ENCODE data around the gene TAF11L9. TPM values are rescaled to one million over a fixed set of nuclear protein-coding genes. Genes with fewer than 3 reads are reported as not detected.
"Not testable (repeated sequence)": the region's sequence is repeated elsewhere in the genome, so short reads cannot be mapped to it uniquely, and the experiment has no call there.

The TAF11L9 gene
- total RNA-seq, result not detected

DNA sequence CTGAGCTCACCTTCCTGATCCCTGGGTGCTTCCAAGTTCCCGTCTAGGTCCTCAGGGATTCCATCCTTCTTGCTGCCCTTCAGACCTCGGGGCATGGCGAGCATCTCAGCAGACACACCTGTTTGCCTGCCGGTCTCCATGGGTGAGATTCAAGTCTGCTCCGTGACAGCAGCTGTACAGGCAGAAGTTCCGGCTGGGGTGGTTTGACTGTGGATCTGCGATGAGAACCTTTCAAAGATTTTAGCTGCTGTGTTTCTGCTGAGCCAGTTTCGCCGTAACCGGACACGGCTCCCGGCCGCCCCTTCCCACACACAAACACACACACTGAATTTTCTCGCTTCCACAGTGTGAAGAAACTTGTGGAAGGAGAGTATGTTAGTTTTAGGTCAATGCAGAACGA, at the start of gene TAF11L9:
Gene TAF11L9 (minus strand): TSS at position 140 of the 400 bp plus-strand sequence.
- not testable (repeated sequence) for DNase-seq

DNA sequence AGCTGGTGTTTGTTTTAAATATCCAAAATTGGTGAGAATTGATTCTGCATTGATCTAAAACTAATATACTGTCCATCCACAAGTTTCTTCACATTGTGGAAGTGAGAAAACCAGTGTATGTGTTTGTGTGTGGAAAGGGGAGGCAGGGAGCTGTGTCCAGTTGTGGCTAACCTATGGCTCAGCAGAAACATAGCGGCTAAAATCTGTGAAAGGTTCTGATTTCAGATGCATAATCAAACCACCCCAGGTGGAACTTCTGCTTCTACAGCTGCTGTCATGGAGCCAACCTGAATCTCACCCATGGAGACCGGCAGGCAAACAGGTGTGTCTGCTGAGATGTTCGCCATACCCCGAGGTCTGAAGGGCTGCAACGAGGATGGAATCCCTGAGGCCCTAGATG, 40.0 kb upstream of the TAF11L9 start, which contains the start of gene TAF11L14:
Gene TAF11L14 (plus strand): TSS at position 301 of the 400 bp plus-strand sequence.
- DNase-seq, result no peak

DNA sequence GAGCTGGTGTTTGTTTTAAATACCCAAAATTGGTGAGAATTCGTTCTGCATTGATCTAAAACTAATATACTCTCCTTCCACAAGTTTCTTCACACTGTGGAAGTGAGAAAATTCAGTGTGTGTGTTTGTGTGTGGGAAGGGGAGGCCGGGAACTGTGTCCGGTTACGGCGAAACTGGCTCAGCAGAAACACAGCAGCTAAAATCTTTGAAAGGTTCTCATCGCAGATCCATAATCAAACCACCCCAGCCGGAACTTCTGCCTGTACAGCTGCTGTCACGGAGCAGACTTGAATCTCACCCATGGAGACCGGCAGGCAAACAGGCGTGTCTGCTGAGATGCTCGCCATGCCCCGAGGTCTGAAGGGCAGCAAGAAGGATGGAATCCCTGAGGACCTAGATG, 37.6 kb upstream of the TAF11L9 start, which contains the start of gene TAF11L13:
Gene TAF11L13 (plus strand): TSS at position 301 of the 400 bp plus-strand sequence.
- not testable (repeated sequence) for DNase-seq

DNA sequence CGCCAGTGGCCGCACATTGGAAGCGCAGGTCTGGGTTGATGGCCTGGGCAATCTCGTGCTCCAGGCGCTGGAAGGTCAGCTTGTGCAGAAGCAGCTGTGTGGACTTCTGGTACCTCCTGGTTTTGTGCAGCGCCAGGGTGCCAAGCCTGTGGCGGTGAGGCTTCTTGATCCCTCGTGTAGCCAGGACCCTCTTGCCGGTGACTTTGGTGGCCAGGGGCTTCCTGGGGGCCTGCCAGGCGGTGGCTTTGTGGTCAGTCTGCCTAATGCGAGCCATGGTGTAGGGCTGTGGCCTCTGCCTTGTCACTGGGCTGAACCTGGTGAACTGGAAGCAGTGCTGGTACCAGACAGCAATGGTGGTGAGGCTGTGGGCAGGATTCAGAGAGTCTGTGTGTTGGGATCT, 31.5 kb upstream of the TAF11L9 start:
- no peak for DNase-seq

DNA sequence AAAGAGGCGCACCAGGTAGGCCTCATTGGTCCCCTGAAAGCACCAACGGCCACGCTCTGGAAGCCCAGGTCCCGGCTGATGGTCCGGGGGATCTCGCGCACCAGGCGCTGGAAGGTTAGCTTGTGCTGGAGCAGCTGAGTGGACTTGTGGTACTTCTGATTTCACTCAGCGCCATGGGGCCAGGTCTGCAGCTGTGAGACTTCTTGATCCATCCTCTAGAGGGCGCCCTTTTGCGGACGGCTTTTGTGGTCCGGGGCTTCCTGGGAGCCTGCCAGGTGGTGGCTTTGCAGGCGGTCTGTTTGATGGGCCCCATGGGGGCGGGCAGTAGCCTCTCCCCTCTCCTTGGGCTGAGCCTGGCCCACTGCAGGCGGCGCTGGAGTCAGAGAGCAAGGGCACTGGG, 26.4 kb upstream of the TAF11L9 start:
- no peak for DNase-seq

DNA sequence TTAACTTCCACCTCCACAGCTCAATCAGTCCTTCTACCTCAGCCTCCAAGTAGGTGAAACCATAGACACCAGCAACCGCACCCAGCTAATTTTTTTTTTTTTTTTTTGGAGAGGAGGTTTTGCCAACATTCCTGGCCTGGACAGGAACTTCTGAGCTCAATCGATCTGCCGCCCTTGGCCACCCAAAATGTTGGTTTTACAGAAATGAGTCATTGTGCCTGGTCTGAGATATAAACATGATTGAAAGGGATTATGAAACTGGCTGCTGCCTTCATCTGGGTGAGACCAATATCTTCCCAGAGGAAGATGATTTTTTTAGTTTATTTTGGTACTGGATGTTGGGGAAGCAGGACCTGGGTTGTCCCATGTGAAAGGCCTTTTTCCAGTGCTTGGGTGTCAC, 25.2 kb upstream of the TAF11L9 start:
- no peak for DNase-seq

DNA sequence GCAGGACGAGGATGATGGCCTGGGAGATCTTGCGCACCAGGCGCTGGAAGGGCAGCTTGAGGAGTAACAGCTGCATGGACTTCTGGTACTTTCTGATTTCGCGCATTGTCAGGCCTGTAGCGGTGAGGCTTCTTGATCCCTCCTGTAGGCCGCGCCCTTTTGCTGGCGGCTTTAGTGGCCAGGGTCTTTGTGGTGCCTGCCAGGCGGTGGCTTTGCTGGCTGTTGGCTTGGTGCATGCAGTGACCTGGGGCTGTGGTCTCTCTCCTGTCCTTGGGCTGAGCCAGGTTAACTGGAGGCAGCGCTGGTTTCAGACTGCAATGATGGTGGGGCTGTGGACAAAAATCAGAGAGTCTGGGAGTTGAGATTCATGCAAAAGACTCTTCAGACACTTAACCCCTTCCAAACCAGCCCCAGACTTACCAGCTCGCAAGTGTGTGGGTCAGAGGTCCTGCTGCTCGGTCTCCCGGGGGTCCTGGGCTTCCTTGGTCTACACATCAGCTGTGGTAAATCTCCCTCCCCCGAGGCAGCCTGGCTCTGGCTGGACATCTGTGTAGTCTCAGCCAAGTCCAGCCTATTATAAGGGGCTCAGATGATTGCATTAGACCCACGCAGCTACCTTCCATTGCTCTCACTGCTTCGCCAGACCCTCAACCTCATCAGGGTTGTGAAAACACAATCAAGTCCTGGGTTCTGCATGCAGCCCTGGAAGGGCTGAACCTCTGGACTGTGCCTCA, 20.8 kb upstream of the TAF11L9 start:
- DNase-seq, result no peak

DNA sequence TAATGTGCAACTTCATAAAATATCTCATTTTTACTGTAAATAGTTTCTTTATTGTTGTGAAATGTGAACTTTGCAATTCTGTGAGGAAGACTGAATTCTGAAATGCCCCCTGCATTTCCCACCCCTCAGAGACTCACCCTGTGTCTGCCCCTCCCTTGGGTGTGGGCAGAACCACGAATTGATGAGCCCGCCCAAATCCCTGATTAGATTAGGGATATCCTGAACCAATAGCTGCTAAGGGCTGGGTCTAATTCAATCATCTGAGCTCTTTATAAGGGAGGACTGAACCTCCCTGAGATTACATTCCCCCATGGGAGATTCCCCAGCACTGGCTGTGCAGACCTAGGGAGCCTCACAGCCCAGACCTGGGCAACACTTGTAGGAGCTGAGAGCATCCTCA, 15.9 kb upstream of the TAF11L9 start, which contains the start of gene TAF11L12:
Gene TAF11L12 (plus strand): TSS at position 301 of the 400 bp plus-strand sequence.
- not testable (repeated sequence) for DNase-seq

DNA sequence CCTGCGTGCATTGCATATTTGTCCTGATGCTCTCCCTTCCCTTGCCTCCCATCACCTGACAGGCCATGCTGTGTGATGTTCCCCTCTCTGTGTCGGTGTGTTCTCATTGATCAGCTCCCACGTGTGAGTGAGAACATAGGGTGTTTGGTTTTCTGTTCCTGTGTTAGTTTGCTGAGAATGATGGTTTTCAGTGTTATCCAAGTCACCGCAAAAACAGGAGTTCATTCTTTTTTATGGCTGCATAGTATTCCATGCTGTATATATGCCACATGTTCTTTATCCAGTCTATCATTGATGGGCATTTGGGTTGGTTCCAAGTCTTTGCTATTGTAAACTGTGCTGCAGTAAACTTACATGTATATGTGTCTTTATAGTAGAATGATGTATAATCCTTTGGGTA, 13.3 kb upstream of the TAF11L9 start:
- DNase-seq, result not testable (repeated sequence)

DNA sequence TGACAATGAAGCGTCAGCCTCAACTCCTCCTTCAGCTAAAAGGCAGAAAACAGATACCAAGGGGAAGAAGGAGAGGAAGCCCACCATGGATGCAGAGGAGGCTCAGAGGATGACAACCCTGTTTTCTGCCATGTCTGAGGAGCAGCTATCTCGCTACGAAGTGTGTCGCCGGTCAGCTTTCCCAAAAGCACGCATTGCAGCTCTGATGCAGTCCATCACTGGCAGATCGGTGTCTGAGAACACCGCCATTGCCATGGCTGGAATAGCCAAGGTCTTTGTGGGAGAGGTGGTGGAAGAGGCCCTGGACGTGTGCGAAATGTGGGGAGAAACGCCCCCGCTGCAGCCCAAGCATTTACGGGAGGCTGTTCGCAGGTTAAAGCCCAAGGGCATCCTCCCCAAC, 10.8 kb upstream of the TAF11L9 start:
- DNase-seq, result no peak

DNA sequence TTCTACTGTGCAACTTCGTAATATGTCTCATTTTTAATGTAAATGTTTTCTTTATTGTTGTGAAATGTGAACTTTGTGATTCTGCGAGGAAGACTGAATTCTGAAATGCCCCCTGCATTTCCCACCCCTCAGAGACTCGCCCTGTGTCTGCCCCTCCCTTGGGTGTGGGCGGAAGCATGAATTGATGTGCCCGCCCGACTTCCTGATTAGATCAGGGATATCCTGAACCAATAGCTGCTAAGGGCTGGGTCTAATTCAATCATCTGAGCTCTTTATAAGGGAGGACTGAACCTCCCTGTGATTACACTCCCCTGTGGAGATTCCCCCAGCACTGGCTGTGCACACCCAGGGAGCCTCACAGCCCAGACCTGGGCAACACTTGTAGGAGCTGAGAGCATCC, 9.7 kb upstream of the TAF11L9 start, which contains the start of gene TAF11L11:
Gene TAF11L11 (plus strand): TSS at position 304 of the 400 bp plus-strand sequence.
- not testable (repeated sequence) for DNase-seq

DNA sequence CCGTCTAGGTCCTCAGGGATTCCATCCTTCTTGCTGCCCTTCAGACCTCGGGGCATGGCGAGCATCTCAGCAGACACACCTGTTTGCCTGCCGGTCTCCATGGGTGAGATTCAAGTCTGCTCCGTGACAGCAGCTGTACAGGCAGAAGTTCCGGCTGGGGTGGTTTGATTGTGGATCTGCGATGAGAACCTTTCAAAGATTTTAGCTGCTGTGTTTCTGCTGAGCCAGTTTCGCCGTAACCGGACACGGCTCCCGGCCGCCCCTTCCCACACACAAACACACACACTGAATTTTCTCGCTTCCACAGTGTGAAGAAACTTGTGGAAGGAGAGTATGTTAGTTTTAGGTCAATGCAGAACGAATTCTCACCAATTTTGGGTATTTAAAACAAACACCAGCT, 3.5 kb upstream of the TAF11L9 start, which contains the start of gene TAF11L10:
Gene TAF11L10 (minus strand): TSS at position 101 of the 400 bp plus-strand sequence.
- not testable (repeated sequence) for DNase-seq

DNA sequence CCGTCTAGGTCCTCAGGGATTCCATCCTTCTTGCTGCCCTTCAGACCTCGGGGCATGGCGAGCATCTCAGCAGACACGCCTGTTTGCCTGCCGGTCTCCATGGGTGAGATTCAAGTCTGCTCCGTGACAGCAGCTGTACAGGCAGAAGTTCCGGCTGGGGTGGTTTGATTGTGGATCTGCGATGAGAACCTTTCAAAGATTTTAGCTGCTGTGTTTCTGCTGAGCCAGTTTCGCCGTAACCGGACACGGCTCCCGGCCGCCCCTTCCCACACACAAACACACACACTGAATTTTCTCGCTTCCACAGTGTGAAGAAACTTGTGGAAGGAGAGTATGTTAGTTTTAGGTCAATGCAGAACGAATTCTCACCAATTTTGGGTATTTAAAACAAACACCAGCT, 3.3 kb downstream of the TAF11L9 start, which contains the start of gene TAF11L8:
Gene TAF11L8 (minus strand): TSS at position 101 of the 400 bp plus-strand sequence.
- DNase-seq, result not testable (repeated sequence)

DNA sequence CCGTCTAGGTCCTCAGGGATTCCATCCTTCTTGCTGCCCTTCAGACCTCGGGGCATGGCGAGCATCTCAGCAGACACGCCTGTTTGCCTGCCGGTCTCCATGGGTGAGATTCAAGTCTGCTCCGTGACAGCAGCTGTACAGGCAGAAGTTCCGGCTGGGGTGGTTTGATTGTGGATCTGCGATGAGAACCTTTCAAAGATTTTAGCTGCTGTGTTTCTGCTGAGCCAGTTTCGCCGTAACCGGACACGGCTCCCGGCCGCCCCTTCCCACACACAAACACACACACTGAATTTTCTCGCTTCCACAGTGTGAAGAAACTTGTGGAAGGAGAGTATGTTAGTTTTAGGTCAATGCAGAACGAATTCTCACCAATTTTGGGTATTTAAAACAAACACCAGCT, 8.5 kb downstream of the TAF11L9 start, which contains the start of gene TAF11L7:
Gene TAF11L7 (minus strand): TSS at position 101 of the 400 bp plus-strand sequence.
- DNase-seq, result not testable (repeated sequence)

Small RNA genes within 50 kb of the gene (small RNA-seq; reads per million reads assigned to genes)
- gene AC233724.3 (not detected), gene AC233724.4 (not detected), gene AC233724.6 (not detected), gene AC233724.7 (not detected)

Other genes starting within 250 kb of the TAF11L9 start
- gene TAF11L2, start 96.2 kb downstream of the TAF11L9 start, total RNA-seq, result not detected
- gene TAF11L3, start 76.0 kb downstream of the TAF11L9 start, total RNA-seq, result not detected
- not detected for gene TAF11L4, start 72.6 kb downstream of the TAF11L9 start, total RNA-seq
- not detected for gene TAF11L5, start 69.2 kb downstream of the TAF11L9 start, total RNA-seq
- gene TAF11L6, start 65.7 kb downstream of the TAF11L9 start, total RNA-seq, result not detected
- not detected for gene TAF11L7, start 8.6 kb downstream of the TAF11L9 start, total RNA-seq
- gene TAF11L8, start 3.4 kb downstream of the TAF11L9 start, total RNA-seq, result not detected
- gene TAF11L10, start 3.4 kb upstream of the TAF11L9 start, total RNA-seq, result not detected
- not detected for gene TAF11L11, start 9.8 kb upstream of the TAF11L9 start, total RNA-seq
- not detected for gene TAF11L12, start 16.0 kb upstream of the TAF11L9 start, total RNA-seq
- gene TAF11L13, start 37.7 kb upstream of the TAF11L9 start, total RNA-seq, result not detected
- not detected for gene TAF11L14, start 40.1 kb upstream of the TAF11L9 start, total RNA-seq